GM21447 (cell line): ENCODE measurements around the gene KLF16.

Experiments
- ATAC-seq: cut with Tn5 transposase; IDR thresholded peaks from one replicate; pipeline ENCODE4 v1.9.1; 2021; ENCODE audit not compliant: unreplicated experiment

Gene KLF16

GRCh38 chr19:1856345-1856697 lies 7.1 kb downstream of the KLF16 start:
- no peak for ATAC-seq

GRCh38 chr19:1855828-1856255 lies 7.5 kb downstream of the KLF16 start:
- ATAC-seq = no peak

- ATAC-seq = no peak
These were observed 8.1 kb downstream of the KLF16 start for GRCh38 chr19:1855040-1855827.

- no peak for ATAC-seq
These were observed 8.8 kb downstream of the KLF16 start for GRCh38 chr19:1854542-1855039.

GRCh38 chr19:1854039-1854541 lies 9.3 kb downstream of the KLF16 start:
- ATAC-seq = no peak

- ATAC-seq = no peak
These were observed 9.9 kb downstream of the KLF16 start for GRCh38 chr19:1853295-1854038.

- no peak for ATAC-seq
These were observed 10.7 kb downstream of the KLF16 start for GRCh38 chr19:1852581-1853128.

- no peak for ATAC-seq
These were observed 11.5 kb downstream of the KLF16 start for GRCh38 chr19:1851654-1852580.

GRCh38 chr19:1850809-1851653 lies 12.3 kb downstream of the KLF16 start:
- no peak for ATAC-seq

GRCh38 chr19:1849886-1850398 lies 13.4 kb downstream of the KLF16 start:
- ATAC-seq = no peak

- ATAC-seq = no peak
These were observed 14.3 kb downstream of the KLF16 start for GRCh38 chr19:1849132-1849474.

GRCh38 chr19:1848399-1849131 lies 14.8 kb downstream of the KLF16 start, which contains the start of gene REXO1:
Gene REXO1 (minus strand): TSS chr19:1848483. CDS start chr19:1848358, 125 bp downstream.
- peak; percentile 52 for ATAC-seq

GRCh38 chr19:1847684-1848398 lies 15.5 kb downstream of the KLF16 start:
- ATAC-seq = peak; percentile 15

GRCh38 chr19:1847348-1847683 lies 16.1 kb downstream of the KLF16 start:
- ATAC-seq = no peak

GRCh38 chr19:1846517-1847204 lies 16.7 kb downstream of the KLF16 start:
- no peak for ATAC-seq

GRCh38 chr19:1845642-1846041 lies 17.7 kb downstream of the KLF16 start:
- no peak for ATAC-seq

- ATAC-seq = no peak
These were observed 18.3 kb downstream of the KLF16 start for GRCh38 chr19:1845125-1845515.
